GM12878 (cell line): ENCODE data around the gene SPIRE2.

Experiments used
- EZH2 ChIP-seq: IDR thresholded peaks from 2 replicates; pipeline ENCODE4 v1.6.1; 2012; ENCODE audit warnings: low read depth, mild to moderate bottlenecking, control low read depth, inconsistent platforms, low read length, borderline replicate concordance; ENCODE audit not compliant: control insufficient read depth
- POLR2A ChIP-seq: IDR thresholded peaks from 2 replicates; pipeline ENCODE4 v1.6.1; 2011; ENCODE audit warnings: low read depth, mild to moderate bottlenecking, low read length
- SMC3 ChIP-seq: IDR thresholded peaks from 2 replicates; pipeline ENCODE4 v1.6.1; 2011; ENCODE audit warnings: low read length, improper control_type of control experiment, borderline replicate concordance
- SREBF1 ChIP-seq: IDR thresholded peaks from 2 replicates; pipeline ENCODE4 v1.6.1; 2012; ENCODE audit warnings: mild to moderate bottlenecking, low read length
- SUZ12 ChIP-seq: fragments of 200-600 bp; sonication (generic); IDR thresholded peaks from one replicate; pipeline ENCODE4 v1.6.1; 2018; ENCODE audit warnings: antibody characterized with exemption, mild to moderate bottlenecking; ENCODE audit not compliant: unreplicated experiment
- ZSCAN29 ChIP-seq: fragments of 450-650 bp; IDR thresholded peaks from 2 replicates; pipeline ENCODE4 v1.6.1; 2017; ENCODE audit warnings: mild to moderate bottlenecking, moderate library complexity
- TF ChIP-seq, protein P1 (sequence below), 3 experiments: IDR thresholded peaks in 2 of 3; conservative IDR thresholded peaks in 1 of 3; 2 replicates each; pipeline ENCODE4 v1.5.1; 2011; ENCODE audit warnings: low read depth in 3 of 3, low read length in 3 of 3, mild to moderate bottlenecking in 3 of 3, control low read depth in 2 of 3, moderate library complexity in 2 of 3, inconsistent platforms in 1 of 3, mixed read lengths in 1 of 3; ENCODE audit not compliant: control insufficient read depth in 2 of 3, insufficient read depth in 1 of 3; ENCODE audit errors: extremely low read depth in 1 of 3

DNA sequence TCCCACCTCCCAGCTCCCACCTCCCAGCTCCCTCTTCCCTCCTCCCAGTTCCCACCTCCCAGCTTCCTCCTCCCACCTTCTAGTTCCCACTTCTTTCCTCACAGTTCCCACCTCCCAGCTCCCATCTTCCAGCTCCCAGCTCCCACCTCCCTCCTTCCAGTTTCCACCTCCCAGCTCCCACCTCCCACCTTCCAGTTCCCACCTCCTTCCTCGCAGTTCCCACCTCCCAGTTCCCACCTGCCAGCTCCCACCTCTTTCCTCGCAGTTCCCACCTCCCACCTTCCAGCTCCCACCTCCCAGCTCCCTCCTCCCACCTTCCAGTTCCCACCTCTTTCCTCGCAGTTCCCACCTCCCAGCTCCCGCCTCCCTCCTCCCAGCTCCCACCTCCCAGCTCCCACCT is 80.0 kb downstream of the SPIRE2 start:
- no peak for TF ChIP-seq SUZ12
- no peak for TF ChIP-seq SMC3
- TF ChIP-seq POLR2A = no peak
- no peak for TF ChIP-seq EZH2
- TF ChIP-seq, protein P1, sequence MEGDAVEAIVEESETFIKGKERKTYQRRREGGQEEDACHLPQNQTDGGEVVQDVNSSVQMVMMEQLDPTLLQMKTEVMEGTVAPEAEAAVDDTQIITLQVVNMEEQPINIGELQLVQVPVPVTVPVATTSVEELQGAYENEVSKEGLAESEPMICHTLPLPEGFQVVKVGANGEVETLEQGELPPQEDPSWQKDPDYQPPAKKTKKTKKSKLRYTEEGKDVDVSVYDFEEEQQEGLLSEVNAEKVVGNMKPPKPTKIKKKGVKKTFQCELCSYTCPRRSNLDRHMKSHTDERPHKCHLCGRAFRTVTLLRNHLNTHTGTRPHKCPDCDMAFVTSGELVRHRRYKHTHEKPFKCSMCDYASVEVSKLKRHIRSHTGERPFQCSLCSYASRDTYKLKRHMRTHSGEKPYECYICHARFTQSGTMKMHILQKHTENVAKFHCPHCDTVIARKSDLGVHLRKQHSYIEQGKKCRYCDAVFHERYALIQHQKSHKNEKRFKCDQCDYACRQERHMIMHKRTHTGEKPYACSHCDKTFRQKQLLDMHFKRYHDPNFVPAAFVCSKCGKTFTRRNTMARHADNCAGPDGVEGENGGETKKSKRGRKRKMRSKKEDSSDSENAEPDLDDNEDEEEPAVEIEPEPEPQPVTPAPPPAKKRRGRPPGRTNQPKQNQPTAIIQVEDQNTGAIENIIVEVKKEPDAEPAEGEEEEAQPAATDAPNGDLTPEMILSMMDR (IDR thresholded peaks at IDR 0.05 in 2 of 3, conservative IDR thresholded peaks at IDR 0.05 in 1 of 3; ENCODE audit: control insufficient read depth in 2 of 3, extremely low read depth in 1 of 3, insufficient read depth in 1 of 3, low read depth in 3 of 3, low read length in 3 of 3) = no peak
- no peak for TF ChIP-seq ZSCAN29
- no peak for TF ChIP-seq SREBF1
